HepG2 (cell line): ENCODE results near the gene SNAP29. TPM values are rescaled to one million over a fixed set of nuclear protein-coding genes. Genes with fewer than 3 reads are reported as not detected.

ENCODE experiments used
- ATAC-seq: fragments of 200-7000 bp; cut with Tn5 transposase; 3 replicates; pipeline ENCODE4 v1.9.1; 2020; ENCODE audit warnings: mild to moderate bottlenecking, moderate library complexity
- BruUV-seq: library from RNA; stranded (reverse); fragments of 400-500 nt; replicated peaks from 2 replicates; lab custom pipeline; 2021; lab: Mats Ljungman, UMichigan
- CTCF ChIA-PET: fragments of 300-600 bp; formaldehyde crosslinking; extraction: SDS; loops from one replicate; lab custom pipeline; 2021; ENCODE audit warnings: low total read pairs, inconsistent platforms, low intra/inter-chr PET ratio; lab: Yijun Ruan, JAX
- POLR2A ChIA-PET: fragments of 350-600 bp; sonication (Branson Sonifier 250); formaldehyde crosslinking; loops from one replicate; lab custom pipeline; 2020; ENCODE audit warnings: antibody characterized with exemption, inconsistent platforms; lab: Yijun Ruan, JAX
- DNase-seq: peaks from one replicate; pipeline ENCODE4 v3.0.0-alpha.2; 2015; ENCODE audit warnings: low spot score
- FAIRE-seq: peaks from 3 replicates; lab custom pipeline; 2011; peaks lifted over from hg19 to GRCh38; lab: Jason Lieb, UNC
- H2AFZ ChIP-seq: one replicate; pipeline ENCODE4 v1.6.1; 2011; ENCODE audit warnings: low read length, inconsistent platforms
- H3K27ac ChIP-seq: fragments of 300-600 bp; 3 replicates; pipeline ENCODE4 v1.8.0; 2011; ENCODE audit warnings: mixed run types, mild to moderate bottlenecking, mixed read lengths, low read length, inconsistent platforms; ENCODE audit not compliant: insufficient read depth; ENCODE audit errors: extremely low read length
- H3K27me3 ChIP-seq, 2 experiments: fragments of 200-600 bp in 1 of 2; 2 replicates in 1 of 2; 3 replicates in 1 of 2; pipeline versions ENCODE4 v1.6.0 to v1.8.0; 2011; ENCODE audit warnings: low read length in 2 of 2, mild to moderate bottlenecking in 2 of 2, moderate library complexity in 2 of 2, inconsistent platforms in 1 of 2; ENCODE audit not compliant: insufficient read depth in 2 of 2, control insufficient read depth in 1 of 2
- H3K36me3 ChIP-seq, 2 experiments: fragments of 200-600 bp in 1 of 2; replicated peaks in 1 of 2; 2 replicates in 1 of 2; 3 replicates in 1 of 2; pipeline versions ENCODE4 v1.5.1 to v1.8.0; 2011; ENCODE audit warnings: low read length in 2 of 2, inconsistent platforms in 1 of 2; ENCODE audit not compliant: insufficient read depth in 2 of 2, control insufficient read depth in 1 of 2
- H3K4me1 ChIP-seq: 2 replicates; pipeline ENCODE4 v1.5.1; 2012; ENCODE audit warnings: low read length, inconsistent platforms; ENCODE audit not compliant: insufficient read depth
- H3K4me2 ChIP-seq: 2 replicates; pipeline ENCODE4 v1.6.0; 2011; ENCODE audit warnings: low read depth, low read length, inconsistent platforms
- H3K4me3 ChIP-seq, 3 experiments: fragments of 200-600 bp in 1 of 3; sonication (generic), shearing (Covaris generic) in 1 of 3; replicated peaks in 1 of 3; 2 replicates each; pipeline ENCODE4 v1.5.1; 2011 to 2016; ENCODE audit warnings: low read length in 3 of 3, inconsistent platforms in 2 of 3, low read depth in 2 of 3, mild to moderate bottlenecking in 2 of 3, control low read depth in 1 of 3, mixed read lengths in 1 of 3; ENCODE audit not compliant: insufficient read depth in 1 of 3
- H3K79me2 ChIP-seq: one replicate; pipeline ENCODE4 v1.6.1; 2011; ENCODE audit warnings: low read length, inconsistent platforms; ENCODE audit not compliant: insufficient read depth
- H3K9ac ChIP-seq: 2 replicates; pipeline ENCODE4 v1.6.0; 2011; ENCODE audit warnings: mild to moderate bottlenecking, low read depth, low read length, inconsistent platforms; ENCODE audit not compliant: insufficient read depth
- H3K9me3 ChIP-seq: 2 replicates; pipeline ENCODE4 v1.5.1; 2012; ENCODE audit warnings: mild to moderate bottlenecking, low read length
- H4K20me1 ChIP-seq: 2 replicates; pipeline ENCODE4 v1.6.0; 2011; ENCODE audit warnings: inconsistent platforms, mild to moderate bottlenecking, low read length, moderate library complexity; ENCODE audit not compliant: insufficient read depth
- BRCA1 ChIP-seq: sonication (generic); formaldehyde crosslinking; IDR thresholded peaks from 2 replicates; pipeline ENCODE4 v1.4.0; 2020; ENCODE audit warnings: missing genetic modification reagents
- ETV6 ChIP-seq: sonication (generic); formaldehyde crosslinking; conservative IDR thresholded peaks from 2 replicates; pipeline ENCODE4 v1.4.0; 2020; ENCODE audit warnings: missing genetic modification reagents
- GZF1 ChIP-seq: sonication (generic); formaldehyde crosslinking; IDR thresholded peaks from 2 replicates; pipeline ENCODE4 v1.5.1; 2020; ENCODE audit warnings: mild to moderate bottlenecking, missing genetic modification reagents
- JDP2 ChIP-seq: sonication (generic); formaldehyde crosslinking; IDR thresholded peaks from 2 replicates; pipeline ENCODE4 v1.8.1; 2022; ENCODE audit warnings: missing genetic modification reagents, borderline replicate concordance
- MEIS1 ChIP-seq: sonication (generic); formaldehyde crosslinking; IDR thresholded peaks from 2 replicates; pipeline ENCODE4 v1.9.0; 2021; ENCODE audit warnings: mild to moderate bottlenecking, missing genetic modification reagents, moderate library complexity, borderline replicate concordance
- PAF1 ChIP-seq: IDR thresholded peaks from 2 replicates; pipeline ENCODE4 v1.6.1; 2016; ENCODE audit warnings: missing genetic modification reagents, missing compliant biosample characterization
- USF2 ChIP-seq, 2 experiments: sonication (generic) in 1 of 2; formaldehyde crosslinking in 1 of 2; IDR thresholded peaks; 2 replicates each; pipeline versions ENCODE4 v1.5.1 to v1.6.1; 2011 to 2020; ENCODE audit warnings: borderline replicate concordance in 1 of 2, low read depth in 1 of 2, low read length in 1 of 2, mild to moderate bottlenecking in 1 of 2, missing genetic modification reagents in 1 of 2, moderate library complexity in 1 of 2
- ZC3H13 ChIP-seq: sonication (generic); formaldehyde crosslinking; IDR thresholded peaks from 2 replicates; pipeline ENCODE4 v1.8.1; 2023; ENCODE audit warnings: mild to moderate bottlenecking, missing genetic modification reagents, moderate library complexity
- ZMAT3 ChIP-seq: sonication (generic); formaldehyde crosslinking; conservative IDR thresholded peaks from 2 replicates; pipeline ENCODE4 v1.7.0; 2021; ENCODE audit warnings: missing genetic modification reagents
- ZNF383 ChIP-seq: sonication (generic); formaldehyde crosslinking; IDR thresholded peaks from 2 replicates; pipeline ENCODE4 v1.4.0; 2020; ENCODE audit warnings: missing genetic modification reagents, mild to moderate bottlenecking, borderline replicate concordance
- ZNF556 ChIP-seq: sonication (generic); formaldehyde crosslinking; IDR thresholded peaks from 2 replicates; pipeline ENCODE4 v1.4.0; 2020; ENCODE audit warnings: mild to moderate bottlenecking, missing genetic modification reagents, borderline replicate concordance
- ZNF564 ChIP-seq: sonication (generic); formaldehyde crosslinking; IDR thresholded peaks from 2 replicates; pipeline ENCODE4 v1.8.1; 2023; ENCODE audit warnings: mild to moderate bottlenecking, missing genetic modification reagents
- ZNF569 ChIP-seq: sonication (generic); formaldehyde crosslinking; IDR thresholded peaks from 2 replicates; pipeline ENCODE4 v1.5.0; 2020; ENCODE audit warnings: mild to moderate bottlenecking, missing genetic modification reagents, moderate library complexity, borderline replicate concordance
- ZNF713 ChIP-seq: sonication (generic); formaldehyde crosslinking; IDR thresholded peaks from 2 replicates; pipeline ENCODE4 v1.4.0; 2020; ENCODE audit warnings: mild to moderate bottlenecking, missing genetic modification reagents
- ZNF784 ChIP-seq: sonication (generic); formaldehyde crosslinking; IDR thresholded peaks from 2 replicates; pipeline ENCODE4 v1.5.1; 2020; ENCODE audit warnings: missing genetic modification reagents, mild to moderate bottlenecking, borderline replicate concordance
- ZSCAN9 ChIP-seq: IDR thresholded peaks from 2 replicates; pipeline ENCODE4 v1.6.1; 2016; ENCODE audit warnings: borderline replicate concordance
- WGBS: methylation state at CpG from one replicate; pipeline ENCODE4 v1.1.6; 2017; ENCODE audit warnings: low lambda C conversion rate; 5-methylcytosine and 5-hydroxymethylcytosine counted together
- in situ Hi-C: cut with HindIII; loops from 2 replicates; pipeline ENCODE4 v1.10.0; 2017; ENCODE audit warnings: low pct_unique_long_range_greater_than_20kb; ENCODE audit not compliant: extremely low pct_ligation_motif_present
- intact Hi-C: fragments of 100-400 bp; cut with micrococcal nuclease; formaldehyde crosslinking; loops from one replicate; pipeline ENCODE4 v1.10.0; 2022; ENCODE audit not compliant: unreplicated experiment
- polyA plus RNA-seq, 8 experiments: library from polyadenylated mRNA; depleted of rRNA in 3 of 8; stranded (reverse) in 7 of 8; unstranded in 1 of 8; fragments of >200 nt; fragmentation: Illumina TruSeq in 4 of 8; extraction: Trizol in 4 of 8; gene quantifications; 2 replicates each; pipeline versions ENCODE4 v1.2.1 to v1.2.3, GENCODE V29; 2011 to 2016; ENCODE audit warnings: low read depth in 4 of 8, missing spikeins in 1 of 8, mixed read lengths in 1 of 8; ENCODE audit not compliant: insufficient read depth in 1 of 8
- total RNA-seq, 5 experiments: library from RNA; depleted of rRNA; stranded (reverse); fragments of >200 nt; fragmentation: Illumina TruSeq; extraction: Trizol; gene quantifications; 2 replicates each; pipeline ENCODE4 v1.2.3, GENCODE V29; 2016; ENCODE audit warnings: low read depth in 1 of 5

Gene SNAP29
- total and polyA plus RNA-seq, 2 of the 13 experiments (the other 11 are each of a cell fraction or from before 2014, with no cell fraction given) = 12.3 to 30.7 TPM

GRCh38 chr22:20889904-20890540 lies 31.2 kb downstream of the SNAP29 start:
- peaks cover 4 to 26% of the 10 kb centered on the region in 2 experiments for H3K36me3 ChIP-seq
- ChIA-PET CTCF (no interaction called here), POLR2A (no interaction called here)
- TF ChIP-seq ZNF383 (CRISPR knock-in tag) = no peak
- no peak for TF ChIP-seq BRCA1 (CRISPR knock-in tag)
- TF ChIP-seq ETV6 (CRISPR knock-in tag) = no peak
- no peak for TF ChIP-seq ZNF784 (CRISPR knock-in tag)
- TF ChIP-seq USF2 (IDR thresholded peaks at IDR 0.05; ENCODE audit: low read depth, low read length) = no peak
- no peak for TF ChIP-seq USF2 (CRISPR knock-in tag; IDR thresholded peaks at IDR 0.05; ENCODE audit: borderline replicate concordance)
- TF ChIP-seq ZNF564 (CRISPR knock-in tag) = no peak
- TF ChIP-seq ZNF569 (CRISPR knock-in tag) = no peak
- TF ChIP-seq ZNF556 = no peak
- no peak for TF ChIP-seq ZC3H13 (CRISPR knock-in tag)
- TF ChIP-seq PAF1 (CRISPR knock-in tag) = no peak
- no peak for TF ChIP-seq ZSCAN9 (CRISPR knock-in tag)
- no peak for TF ChIP-seq ZNF713 (CRISPR knock-in tag)
- no peak for TF ChIP-seq MEIS1 (CRISPR knock-in tag)
- no peak for TF ChIP-seq JDP2
- TF ChIP-seq ZMAT3 = no peak
- no peak for TF ChIP-seq GZF1 (CRISPR knock-in tag)
- H3K4me3 ChIP-seq = no peak overlapping the region
- 97% methylated on average over 13 of the region's 13 CpGs for WGBS
- H2AFZ ChIP-seq = no peak overlapping the region
- H3K4me2 ChIP-seq = no peak overlapping the region
- no peak overlapping the region for H3K9ac ChIP-seq
- peaks cover 15% of the 10 kb centered on the region for H3K4me1 ChIP-seq
- no peaks in the 10 kb centered on the region for H3K9me3 ChIP-seq
- no peaks in the 10 kb centered on the region for H3K27me3 ChIP-seq
- in situ Hi-C loops = no loop called here
- BruUV-seq = no TSS peak
- no peaks in the 10 kb centered on the region for H3K79me2 ChIP-seq
- no peak overlapping the region for H3K27ac ChIP-seq
- FAIRE-seq = no peak
- intact Hi-C loops = loop anchor here (5.0 kb wide), 1 partner anchor 72 kb away; no protein-coding TSS in a partner anchor
- ATAC-seq = no peak
- no peaks in the 10 kb centered on the region for H4K20me1 ChIP-seq
- DNase-seq = no peak
